ENCODE data around the gene FPGS. TPM values are rescaled to one million over a fixed set of nuclear protein-coding genes. Genes with fewer than 3 reads are reported as not detected.

Gene FPGS
- total RNA-seq, 1 donor from 2014 or later, result 51.3 TPM

GRCh38 chr9:127846443-127847177 lies 43.9 kb downstream of the FPGS start:
- H3K4me3 Mint-ChIP-seq (ENCODE audit: unreplicated experiment), result no peak overlapping the region
- H3K27ac Mint-ChIP-seq (ENCODE audit: unreplicated experiment), result no peak overlapping the region
- H3K4me1 Mint-ChIP-seq (ENCODE audit: unreplicated experiment), result peaks cover 55% of the 10 kb centered on the region
- no peak for TF ChIP-seq CTCF (IDR thresholded peaks at IDR 0.05; ENCODE audit: unreplicated experiment)
- H3K27me3 Mint-ChIP-seq (ENCODE audit: unreplicated experiment), result peaks cover 14% of the 10 kb centered on the region
- no peak for DNase-seq (ENCODE audit: low spot score)
- H3K9me3 Mint-ChIP-seq (ENCODE audit: unreplicated experiment), result peaks cover 12% of the 10 kb centered on the region
- peaks cover 33% of the 10 kb centered on the region for H3K36me3 Mint-ChIP-seq (ENCODE audit: low read depth, unreplicated experiment)

- peaks cover 30% of the 10 kb centered on the region for H3K36me3 Mint-ChIP-seq (ENCODE audit: low read depth, unreplicated experiment)
- peaks cover 12% of the 10 kb centered on the region for H3K9me3 Mint-ChIP-seq (ENCODE audit: unreplicated experiment)
- H3K4me3 Mint-ChIP-seq (ENCODE audit: unreplicated experiment), result no peak overlapping the region
- no peak for DNase-seq (ENCODE audit: low spot score)
- no peak for TF ChIP-seq CTCF (IDR thresholded peaks at IDR 0.05; ENCODE audit: unreplicated experiment)
- H3K27me3 Mint-ChIP-seq (ENCODE audit: unreplicated experiment), result peaks cover 14% of the 10 kb centered on the region
- H3K4me1 Mint-ChIP-seq (ENCODE audit: unreplicated experiment), result peaks cover 53% of the 10 kb centered on the region
- H3K27ac Mint-ChIP-seq (ENCODE audit: unreplicated experiment), result peak overlapping the region; percentile 61
Measured at GRCh38 chr9:127847178-127847510, 44.5 kb downstream of the FPGS start.

GRCh38 chr9:127847833-127848755 lies 45.4 kb downstream of the FPGS start:
- Mint-ChIP-seq H3K4me3 (ENCODE audit: unreplicated experiment) (peak overlapping the region; percentile 84), H3K27ac (ENCODE audit: unreplicated experiment) (peak overlapping the region; percentile 61), H3K9me3 (ENCODE audit: unreplicated experiment) (peaks cover 12% of the 10 kb centered on the region), H3K36me3 (ENCODE audit: low read depth, unreplicated experiment) (peaks cover 30% of the 10 kb centered on the region), H3K4me1 (ENCODE audit: unreplicated experiment) (peaks cover 56% of the 10 kb centered on the region), H3K27me3 (ENCODE audit: unreplicated experiment) (peaks cover 13% of the 10 kb centered on the region)
- no peak for DNase-seq (ENCODE audit: low spot score)
- no peak for TF ChIP-seq CTCF (IDR thresholded peaks at IDR 0.05; ENCODE audit: unreplicated experiment)

- peaks cover 59% of the 10 kb centered on the region for H3K4me1 Mint-ChIP-seq (ENCODE audit: unreplicated experiment)
- H3K36me3 Mint-ChIP-seq (ENCODE audit: low read depth, unreplicated experiment), result peaks cover 30% of the 10 kb centered on the region
- peaks cover 13% of the 10 kb centered on the region for H3K27me3 Mint-ChIP-seq (ENCODE audit: unreplicated experiment)
- H3K27ac Mint-ChIP-seq (ENCODE audit: unreplicated experiment), result peak overlapping the region; percentile 26
- peaks cover 12% of the 10 kb centered on the region for H3K9me3 Mint-ChIP-seq (ENCODE audit: unreplicated experiment)
- no peak for DNase-seq (ENCODE audit: low spot score)
- peak overlapping the region; percentile 84 for H3K4me3 Mint-ChIP-seq (ENCODE audit: unreplicated experiment)
- no peak for TF ChIP-seq CTCF (IDR thresholded peaks at IDR 0.05; ENCODE audit: unreplicated experiment)
Measured at GRCh38 chr9:127848756-127849504, 46.2 kb downstream of the FPGS start.
